Tibial artery (tissue), 4 donors: Measurements from ENCODE around the gene KCND2.
"Not testable (repeated sequence)": the region's sequence is repeated elsewhere in the genome, so short reads cannot be mapped to it uniquely, and the experiment has no call there.

Source experiments
- DNase-seq, 2 donors: peaks; one replicate each; pipeline ENCODE4 v3.0.0-alpha.2; 2019
- H3K27ac ChIP-seq, 2 donors: fragments of 200-600 bp; sonication (generic) in 1 of 2; 1 replicate in 1 of 2; 2 replicates in 1 of 2; pipeline ENCODE4 v1.5.1; 2018 to 2019; ENCODE audit warnings: mild to moderate bottlenecking in 1 of 2
- H3K27me3 ChIP-seq, 2 donors: fragments of 200-600 bp; sonication (generic) in 1 of 2; one replicate each; pipeline versions ENCODE4 v1.5.1 to v1.6.0; 2016 to 2019
- H3K36me3 ChIP-seq, 3 donors: fragments of 200-600 bp; sonication (generic) in 2 of 3; one replicate each; pipeline ENCODE4 v1.5.1; 2016 to 2019; ENCODE audit warnings: mild to moderate bottlenecking in 2 of 3
- H3K4me1 ChIP-seq, 4 donors: fragments of 200-600 bp; sonication (generic) in 2 of 4; 1 replicate in 3 of 4; 2 replicates in 1 of 4; pipeline ENCODE4 v1.5.1; 2016 to 2019
- H3K4me3 ChIP-seq, 2 donors: fragments of 200-600 bp; sonication (generic) in 1 of 2; 1 replicate in 1 of 2; 2 replicates in 1 of 2; pipeline ENCODE4 v1.5.1; 2018 to 2019; ENCODE audit warnings: mild to moderate bottlenecking in 2 of 2
- H3K9me3 ChIP-seq, 3 donors: fragments of 200-600 bp; sonication (generic) in 1 of 3; one replicate each; pipeline ENCODE4 v1.5.1; 2016 to 2019
- CTCF ChIP-seq, 2 experiments: fragments of 200-600 bp in 1 of 2; fragments of 450-650 bp in 1 of 2; IDR thresholded peaks; one replicate each; pipeline ENCODE4 v1.5.1; 2017 to 2019; ENCODE audit warnings: antibody characterized with exemption in 2 of 2, mild to moderate bottlenecking in 1 of 2, moderate library complexity in 1 of 2
- intact Hi-C: fragments of 100-400 bp; cut with DNase I; formaldehyde crosslinking; loops from one replicate; pipeline ENCODE4 v1.15.0; 2023; ENCODE audit warnings: low total_unique reads

The KCND2 gene

GRCh38 chr7:120272701-120273475 lies at the start of gene KCND2:
Gene KCND2, plus strand, starts transcription at chr7:120273175.
- H3K4me3 ChIP-seq, result peak within 1 kb of the TSS; percentile 50 to 52
- no peaks in the 10 kb centered on the region for H3K36me3 ChIP-seq
- H3K27ac ChIP-seq, result peak within 1 kb of the TSS in 1 of 2 donors; percentile 1
- TF ChIP-seq CTCF (IDR thresholded peaks at IDR 0.05), result no peak
- DNase-seq, result no peak
- H3K27me3 ChIP-seq, result peaks cover 0 to 3% of the 10 kb centered on the region in 2 donors
- H3K4me1 ChIP-seq, result peaks cover 0 to 10% (median 6%) of the 10 kb centered on the region in 4 donors
- no peaks in the 10 kb centered on the region for H3K9me3 ChIP-seq
- intact Hi-C loops, result loop anchor here (2.0 kb wide), 1 partner anchor 338 kb away; no protein-coding TSS in a partner anchor

GRCh38 chr7:120226188-120226587 lies 46.8 kb upstream of the KCND2 start:
- TF ChIP-seq CTCF (IDR thresholded peaks at IDR 0.05), result no peak
- Histone ChIP-seq H3K36me3 (no peaks in the 10 kb centered on the region), H3K4me1 (peaks cover 0 to 11% (median 0%) of the 10 kb centered on the region in 4 donors), H3K9me3 (no peaks in the 10 kb centered on the region), H3K4me3 (no peak overlapping the region), H3K27me3 (no peaks in the 10 kb centered on the region), H3K27ac (no peak overlapping the region)
- no peak for DNase-seq
- intact Hi-C loops, result no loop called here

- H3K9me3 ChIP-seq, result no peaks in the 10 kb centered on the region
- no peaks in the 10 kb centered on the region for H3K27me3 ChIP-seq
- no peak overlapping the region for H3K4me3 ChIP-seq
- no peak for TF ChIP-seq CTCF (IDR thresholded peaks at IDR 0.05)
- DNase-seq, result no peak
- H3K4me1 ChIP-seq, result peaks cover 0 to under 1% (median 0%) of the 10 kb centered on the region in 4 donors
- no peak overlapping the region for H3K27ac ChIP-seq
- H3K36me3 ChIP-seq, result no peaks in the 10 kb centered on the region
- intact Hi-C loops, result no loop called here
These were observed 45.7 kb upstream of the KCND2 start for GRCh38 chr7:120227255-120227654.

GRCh38 chr7:120229084-120229483 lies 43.9 kb upstream of the KCND2 start:
- intact Hi-C loops, result no loop called here
- TF ChIP-seq CTCF (IDR thresholded peaks at IDR 0.05), result no peak
- Histone ChIP-seq H3K4me1 (no peaks in the 10 kb centered on the region), H3K9me3 (no peaks in the 10 kb centered on the region), H3K27me3 (no peaks in the 10 kb centered on the region), H3K36me3 (no peaks in the 10 kb centered on the region), H3K27ac (no peak overlapping the region), H3K4me3 (no peak overlapping the region)
- DNase-seq, result no peak

- H3K27me3 ChIP-seq, result no peaks in the 10 kb centered on the region
- H3K36me3 ChIP-seq, result no peaks in the 10 kb centered on the region
- no peaks in the 10 kb centered on the region for H3K9me3 ChIP-seq
- H3K4me1 ChIP-seq, result no peaks in the 10 kb centered on the region
- no peak for DNase-seq
- no peak for TF ChIP-seq CTCF (IDR thresholded peaks at IDR 0.05)
- intact Hi-C loops, result no loop called here
- H3K4me3 ChIP-seq, result no peak overlapping the region
- no peak overlapping the region for H3K27ac ChIP-seq
These were observed 39.6 kb upstream of the KCND2 start for GRCh38 chr7:120233338-120233737.

- H3K36me3 ChIP-seq, H3K4me1 ChIP-seq, H3K9me3 ChIP-seq, intact Hi-C loops, H3K27me3 ChIP-seq, DNase-seq, H3K27ac ChIP-seq, H3K4me3 ChIP-seq: not testable (repeated sequence)
These were observed 32.6 kb upstream of the KCND2 start for GRCh38 chr7:120240350-120240749.
